Naive B cell (primary cell): ENCODE results near the gene SLC7A6. TPM values are rescaled to one million over a fixed set of nuclear protein-coding genes. Genes with fewer than 3 reads are reported as not detected.

ENCODE experiments used
- ATAC-seq, 2 donors: fragments of 150-1000 bp; cut with Tn5 transposase; 2 replicates each; pipeline ENCODE4 v1.10.0; 2021; ENCODE audit warnings: low read depth in 2 of 2, mild to moderate bottlenecking in 2 of 2, moderate library complexity in 2 of 2
- DNase-seq: peaks from one replicate; pipeline ENCODE4 v3.0.0; 2022
- H3K27ac Mint-ChIP-seq, 6 donors: one replicate each; pipeline ENCODE4 v1.8.0; 2020 to 2022; ENCODE audit warnings: mild to moderate bottlenecking in 6 of 6, mixed read lengths in 6 of 6, moderate library complexity in 5 of 6, inconsistent platforms in 2 of 6
- H3K27me3 Mint-ChIP-seq, 3 donors: one replicate each; pipeline ENCODE4 v1.8.0; 2021 to 2022; ENCODE audit warnings: mixed read lengths in 3 of 3, mild to moderate bottlenecking in 1 of 3
- H3K36me3 Mint-ChIP-seq, 2 donors: one replicate each; pipeline ENCODE4 v1.8.0; 2020 to 2022; ENCODE audit warnings: mixed read lengths in 2 of 2, inconsistent platforms in 1 of 2, mild to moderate bottlenecking in 1 of 2
- H3K4me1 Mint-ChIP-seq, 3 donors: one replicate each; pipeline ENCODE4 v1.8.0; 2020 to 2022; ENCODE audit warnings: mixed read lengths in 3 of 3, inconsistent platforms in 1 of 3, mild to moderate bottlenecking in 1 of 3, moderate library complexity in 1 of 3
- H3K4me3 Mint-ChIP-seq, 8 donors: one replicate each; pipeline ENCODE4 v1.8.0; 2020 to 2022; ENCODE audit warnings: mild to moderate bottlenecking in 8 of 8, mixed read lengths in 8 of 8, moderate library complexity in 8 of 8, inconsistent platforms in 2 of 8
- H3K9me3 Mint-ChIP-seq, 7 donors: one replicate each; pipeline ENCODE4 v1.8.0; 2020 to 2022; ENCODE audit warnings: mixed read lengths in 7 of 7, mild to moderate bottlenecking in 5 of 7, inconsistent platforms in 2 of 7, moderate library complexity in 1 of 7
- polyA plus RNA-seq, 6 donors: library from polyadenylated mRNA; unstranded; fragments of 300-500 nt; fragmentation: Illumina TruSeq; gene quantifications; one replicate each; pipeline ENCODE4 v1.2.3, GENCODE V29; 2021; ENCODE audit warnings: low read depth in 6 of 6

Gene SLC7A6
- polyA plus RNA-seq, 6 donors from 2014 or later = 6.5 to 16.4 (median 13.5) TPM

- no peaks in the 10 kb centered on the region for H3K9me3 Mint-ChIP-seq
- no peak for DNase-seq
- peaks cover 25 to 54% (median 46%) of the 10 kb centered on the region in 3 donors for H3K4me1 Mint-ChIP-seq
- H3K4me3 Mint-ChIP-seq = no peak overlapping the region
- no peaks in the 10 kb centered on the region for H3K36me3 Mint-ChIP-seq
- no peak for ATAC-seq
- H3K27me3 Mint-ChIP-seq = no peaks in the 10 kb centered on the region
- peak overlapping the region in 1 of 6 donors; percentile 73 for H3K27ac Mint-ChIP-seq
Measured at GRCh38 chr16:68230176-68230571, 34.2 kb upstream of the SLC7A6 start.

GRCh38 chr16:68230956-68231355 lies 33.4 kb upstream of the SLC7A6 start:
- Mint-ChIP-seq H3K36me3 (no peaks in the 10 kb centered on the region), H3K9me3 (no peaks in the 10 kb centered on the region), H3K27me3 (no peaks in the 10 kb centered on the region), H3K4me3 (no peak overlapping the region), H3K27ac (peak overlapping the region in 2 of 6 donors; percentile 53 to 73), H3K4me1 (peaks cover 23 to 48% (median 39%) of the 10 kb centered on the region in 3 donors)
- ATAC-seq (no peak), DNase-seq (no peak)

GRCh38 chr16:68231384-68232136 lies 32.8 kb upstream of the SLC7A6 start:
- ATAC-seq (no peak), DNase-seq (no peak)
- Mint-ChIP-seq H3K4me3 (peak overlapping the region in 3 of 8 donors; percentile 7 to 57 (median 47)), H3K36me3 (no peaks in the 10 kb centered on the region), H3K4me1 (peaks cover 28 to 46% (median 43%) of the 10 kb centered on the region in 3 donors), H3K27me3 (no peaks in the 10 kb centered on the region), H3K9me3 (no peaks in the 10 kb centered on the region), H3K27ac (peak overlapping the region in 3 of 6 donors; percentile 53 to 87 (median 73))

- Mint-ChIP-seq H3K4me3 (no peak overlapping the region), H3K4me1 (peaks cover 29 to 44% (median 44%) of the 10 kb centered on the region in 3 donors), H3K27me3 (no peaks in the 10 kb centered on the region), H3K9me3 (no peaks in the 10 kb centered on the region), H3K27ac (peak overlapping the region in 3 of 6 donors; percentile 59 to 88 (median 74)), H3K36me3 (no peaks in the 10 kb centered on the region)
- no peak for DNase-seq
- no peak for ATAC-seq
Measured at GRCh38 chr16:68232335-68232734, 32.0 kb upstream of the SLC7A6 start.

GRCh38 chr16:68233085-68233834 lies 31.1 kb upstream of the SLC7A6 start:
- DNase-seq (no peak), ATAC-seq (no peak)
- peaks cover 28 to 41% (median 40%) of the 10 kb centered on the region in 3 donors for H3K4me1 Mint-ChIP-seq
- no peaks in the 10 kb centered on the region for H3K36me3 Mint-ChIP-seq
- no peaks in the 10 kb centered on the region for H3K9me3 Mint-ChIP-seq
- peak overlapping the region in 2 of 8 donors; percentile 0 to 15 for H3K4me3 Mint-ChIP-seq
- H3K27ac Mint-ChIP-seq = peak overlapping the region in 4 of 6 donors; percentile 3 to 95 (median 40)
- H3K27me3 Mint-ChIP-seq = no peaks in the 10 kb centered on the region

- Mint-ChIP-seq H3K36me3 (no peaks in the 10 kb centered on the region), H3K4me1 (peaks cover 30 to 43% (median 43%) of the 10 kb centered on the region in 3 donors), H3K27ac (peak overlapping the region in 3 of 6 donors; percentile 3 to 65 (median 42)), H3K9me3 (no peaks in the 10 kb centered on the region), H3K27me3 (no peaks in the 10 kb centered on the region), H3K4me3 (peak overlapping the region in 3 of 8 donors; percentile 15 to 60 (median 26))
- ATAC-seq = no peak
- no peak for DNase-seq
Measured at GRCh38 chr16:68233835-68234187, 30.5 kb upstream of the SLC7A6 start.

- Mint-ChIP-seq H3K4me1 (peaks cover 28 to 42% (median 41%) of the 10 kb centered on the region in 3 donors), H3K4me3 (peak overlapping the region in 6 of 8 donors; percentile 10 to 80 (median 60)), H3K9me3 (no peaks in the 10 kb centered on the region), H3K27me3 (no peaks in the 10 kb centered on the region), H3K27ac (peak overlapping the region in 4 of 6 donors; percentile 19 to 65 (median 54)), H3K36me3 (no peaks in the 10 kb centered on the region)
- DNase-seq = no peak
- ATAC-seq = no peak
Measured at GRCh38 chr16:68234188-68235107, 29.9 kb upstream of the SLC7A6 start.

- ATAC-seq (no peak), DNase-seq (no peak)
- H3K4me1 Mint-ChIP-seq = peaks cover 31 to 46% (median 38%) of the 10 kb centered on the region in 3 donors
- no peaks in the 10 kb centered on the region for H3K9me3 Mint-ChIP-seq
- H3K36me3 Mint-ChIP-seq = no peaks in the 10 kb centered on the region
- no peaks in the 10 kb centered on the region for H3K27me3 Mint-ChIP-seq
- H3K4me3 Mint-ChIP-seq = peak overlapping the region; percentile 29 to 95 (median 72)
- peak overlapping the region in 2 of 6 donors; percentile 33 to 65 for H3K27ac Mint-ChIP-seq
Measured at GRCh38 chr16:68235108-68235886, 29.0 kb upstream of the SLC7A6 start.

GRCh38 chr16:68235887-68236136 lies 28.5 kb upstream of the SLC7A6 start, which contains the start of gene ESRP2:
Gene ESRP2 (minus strand): TSS chr16:68236127. CDS start chr16:68236045, 82 bp downstream.
- no peaks in the 10 kb centered on the region for H3K27me3 Mint-ChIP-seq
- H3K27ac Mint-ChIP-seq = peak within 1 kb of the TSS; percentile 33 to 95 (median 69)
- no peak for DNase-seq

GRCh38 chr16:68236137-68236825 lies 28.0 kb upstream of the SLC7A6 start:
- Mint-ChIP-seq H3K27me3 (no peaks in the 10 kb centered on the region), H3K36me3 (no peaks in the 10 kb centered on the region), H3K27ac (peak overlapping the region in 5 of 6 donors; percentile 50 to 95 (median 80)), H3K4me1 (peaks cover 31 to 50% (median 38%) of the 10 kb centered on the region in 3 donors), H3K4me3 (peak overlapping the region; percentile 87 to 96 (median 94)), H3K9me3 (no peaks in the 10 kb centered on the region)
- ATAC-seq (peak; percentile 27 to 36), DNase-seq (peak; percentile 46)

More at GRCh38 chr16:68235887-68236136, 28.5 kb upstream of the SLC7A6 start, which contains the start of gene ESRP2:
- Mint-ChIP-seq H3K4me1 (peaks cover 31 to 49% (median 38%) of the 10 kb centered on the region in 3 donors), H3K9me3 (no peaks in the 10 kb centered on the region), H3K4me3 (peak within 1 kb of the TSS; percentile 87 to 96 (median 94)), H3K36me3 (no peaks in the 10 kb centered on the region)
- ATAC-seq = no peak

- H3K4me1 Mint-ChIP-seq = peaks cover 31 to 50% (median 38%) of the 10 kb centered on the region in 3 donors
- DNase-seq (no peak), ATAC-seq (peak; percentile 22 to 23)
- no peaks in the 10 kb centered on the region for H3K9me3 Mint-ChIP-seq
- peak overlapping the region in 5 of 6 donors; percentile 50 to 95 (median 80) for H3K27ac Mint-ChIP-seq
- H3K36me3 Mint-ChIP-seq = no peaks in the 10 kb centered on the region
- H3K27me3 Mint-ChIP-seq = no peaks in the 10 kb centered on the region
- H3K4me3 Mint-ChIP-seq = peak overlapping the region; percentile 87 to 96 (median 94)
Measured at GRCh38 chr16:68236826-68237242, 27.5 kb upstream of the SLC7A6 start.
